ENCODE measurements around the gene TICAM2.

The TICAM2 gene

DNA sequence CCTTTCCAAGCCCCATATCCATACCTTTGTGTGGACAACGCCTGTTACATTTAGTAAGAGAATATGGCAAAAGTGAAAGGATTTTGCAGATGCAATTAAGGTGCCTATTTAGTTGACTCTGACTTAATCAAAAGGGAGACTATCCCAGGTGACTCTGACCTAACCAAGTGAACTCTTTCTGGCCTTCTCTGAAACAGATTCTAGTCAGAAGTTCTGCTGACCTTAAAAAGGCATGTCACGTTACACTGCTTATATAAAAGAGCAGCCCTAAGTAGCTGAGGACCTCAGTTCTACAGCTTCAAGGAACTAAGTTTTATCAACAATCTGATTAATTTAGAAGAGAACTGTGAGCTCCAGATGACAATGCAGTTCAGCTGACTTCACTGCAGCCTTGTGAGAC lies 5.7 kb upstream of the TICAM2 start:
- no peak for DNase-seq (ENCODE audit: low read depth in 2 of 2)

- no peak for DNase-seq (ENCODE audit: low read depth in 2 of 2)
Observed at GRCh38 chr5:115605436-115605835, 3.2 kb upstream of the TICAM2 start.

DNA sequence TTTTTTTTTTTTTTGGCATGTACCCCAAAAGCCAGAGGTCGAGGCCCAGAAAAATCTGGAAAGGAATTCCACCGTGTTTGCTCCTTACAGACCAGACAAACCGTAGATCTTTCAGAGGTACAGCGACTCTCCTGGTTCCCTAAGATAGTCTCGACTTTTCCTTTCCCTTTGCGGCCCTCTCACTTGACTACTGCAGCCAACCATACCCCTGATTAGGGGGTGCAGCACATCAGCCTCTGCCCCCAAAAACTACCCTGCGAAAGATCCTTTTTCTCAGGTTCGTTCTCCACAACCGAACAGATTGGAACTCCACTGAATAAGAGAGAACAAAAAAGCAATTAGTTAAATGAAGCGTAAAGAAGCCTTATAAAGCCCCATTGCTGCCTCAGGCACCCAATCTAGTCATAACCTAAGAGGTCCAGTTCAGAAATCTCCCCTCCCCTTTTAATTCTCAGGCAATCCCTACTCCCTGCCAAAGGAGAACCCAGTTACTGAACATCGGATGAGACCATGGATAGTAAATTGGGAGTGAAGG lies 379 bp upstream of the TICAM2 start:
- DNase-seq (ENCODE audit: low read depth in 2 of 2): no peak

- DNase-seq (ENCODE audit: low read depth in 2 of 2): no peak
Observed at GRCh38 chr5:115600766-115601165, 1.5 kb downstream of the TICAM2 start.

GRCh38 chr5:115599924-115600323 lies 2.4 kb downstream of the TICAM2 start:
- DNase-seq (ENCODE audit: low read depth in 2 of 2): no peak

DNA sequence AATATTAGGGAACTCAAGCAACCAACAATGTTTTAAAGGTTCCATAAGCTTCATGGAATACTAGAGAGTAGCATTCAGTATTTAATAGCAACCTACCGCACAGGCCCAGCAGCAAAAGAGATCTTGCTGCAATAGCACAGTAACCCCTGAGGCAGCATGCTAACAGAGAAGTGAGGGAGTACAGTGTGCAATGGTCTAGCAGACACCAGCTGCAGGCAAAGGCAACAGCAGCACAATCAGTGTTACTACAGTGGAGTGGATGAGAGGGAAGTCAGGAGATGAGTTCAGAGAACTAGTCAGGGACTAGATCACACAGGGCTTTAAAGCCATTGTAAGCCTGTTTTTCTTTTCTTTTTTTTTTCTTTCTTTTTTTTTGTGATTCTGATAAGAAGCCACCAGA lies 2.8 kb downstream of the TICAM2 start:
- DNase-seq (ENCODE audit: low read depth in 2 of 2): no peak

- no peak for DNase-seq (ENCODE audit: low read depth in 2 of 2)
Observed at GRCh38 chr5:115594128-115595047, 7.9 kb downstream of the TICAM2 start.

DNA sequence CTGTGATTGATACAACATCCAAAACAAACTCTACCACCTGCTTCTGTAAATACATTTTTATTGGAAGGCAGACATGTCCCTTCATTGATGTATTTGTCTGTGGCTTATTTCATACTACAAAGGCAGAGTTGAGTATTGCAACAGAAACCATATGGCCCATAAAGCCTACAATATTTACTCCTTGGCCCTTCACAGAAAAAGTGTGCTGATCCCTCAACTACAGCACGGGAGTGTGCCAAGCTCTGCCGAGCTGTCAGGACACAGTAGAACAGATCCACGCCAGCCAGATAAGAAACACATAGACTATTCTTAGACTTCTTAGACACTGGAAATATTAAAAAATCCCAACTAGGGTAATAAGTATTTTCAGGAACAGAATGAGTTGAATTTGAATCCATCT lies 13.2 kb downstream of the TICAM2 start:
- no peak for DNase-seq (ENCODE audit: low read depth in 2 of 2)

- no peak for DNase-seq (ENCODE audit: low read depth in 2 of 2)
Observed at GRCh38 chr5:115588640-115589039, 13.6 kb downstream of the TICAM2 start.

GRCh38 chr5:115586525-115587146 lies 15.6 kb downstream of the TICAM2 start:
- DNase-seq (ENCODE audit: low read depth in 2 of 2): no peak

GRCh38 chr5:115585265-115585664 lies 17.0 kb downstream of the TICAM2 start:
- DNase-seq (ENCODE audit: low read depth in 2 of 2): no peak

DNA sequence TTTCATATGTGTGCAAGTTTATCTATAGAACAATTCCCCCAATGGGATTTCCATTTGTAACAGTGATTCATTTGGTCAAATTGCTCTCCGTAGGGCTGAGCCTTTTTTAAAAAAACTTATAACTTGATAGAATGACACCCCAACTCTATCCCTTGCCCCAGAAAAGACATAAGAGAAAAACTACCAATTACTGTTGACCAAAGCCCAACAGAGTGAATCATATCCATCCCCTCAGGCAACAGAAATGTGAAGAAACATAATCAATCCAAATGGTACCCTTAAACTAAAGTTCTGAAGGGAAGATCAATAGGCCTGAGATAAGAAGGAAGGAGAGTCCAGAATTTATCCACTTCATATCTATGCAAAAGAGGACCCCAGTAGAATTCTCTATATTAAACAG lies 17.8 kb downstream of the TICAM2 start:
- DNase-seq (ENCODE audit: low read depth in 2 of 2): no peak

DNA sequence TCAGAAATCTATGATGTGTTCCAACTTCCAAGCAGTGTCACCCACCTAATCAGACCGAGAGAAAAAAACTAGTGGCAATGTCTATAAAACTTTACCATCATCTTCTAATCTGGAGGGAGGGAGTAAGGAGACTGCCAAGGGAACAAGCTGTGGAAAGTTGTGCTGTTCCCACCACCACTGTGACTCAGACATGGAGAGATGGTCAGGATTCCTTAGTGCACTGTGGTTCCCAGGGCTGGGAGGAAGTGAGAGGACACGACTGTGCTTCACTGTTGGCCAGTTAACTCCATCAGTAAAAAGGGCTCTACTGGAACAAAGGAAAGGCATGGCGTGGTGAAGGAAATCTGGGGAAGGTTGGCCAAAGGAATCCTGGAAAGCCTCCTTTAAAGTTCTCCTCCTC lies 18.8 kb downstream of the TICAM2 start:
- DNase-seq (ENCODE audit: low read depth in 2 of 2): no peak

GRCh38 chr5:115580941-115581340 lies 21.3 kb downstream of the TICAM2 start:
- DNase-seq (ENCODE audit: low read depth in 2 of 2): no peak

GRCh38 chr5:115579747-115580173 lies 22.5 kb downstream of the TICAM2 start:
- DNase-seq (ENCODE audit: low read depth in 2 of 2): no peak

DNA sequence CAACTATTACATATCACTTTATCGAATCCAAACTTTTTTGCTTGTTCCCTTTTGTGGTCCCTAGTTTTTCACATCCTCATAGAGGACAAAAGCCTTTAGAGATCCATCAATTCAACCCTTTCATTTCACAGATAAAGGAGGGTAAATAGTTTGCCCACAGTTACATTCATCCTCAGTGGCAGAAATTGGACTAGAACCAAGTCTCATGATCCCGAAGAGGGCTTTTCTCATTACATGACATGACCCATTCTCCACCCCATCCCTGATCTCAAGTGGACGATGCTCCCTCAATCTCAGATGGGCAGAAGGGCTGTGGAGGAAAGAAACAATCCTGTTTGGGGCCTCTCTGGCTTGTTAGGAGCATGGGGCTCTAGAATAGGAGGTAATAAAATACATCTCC lies 23.1 kb downstream of the TICAM2 start:
- DNase-seq (ENCODE audit: low read depth in 2 of 2): no peak

DNA sequence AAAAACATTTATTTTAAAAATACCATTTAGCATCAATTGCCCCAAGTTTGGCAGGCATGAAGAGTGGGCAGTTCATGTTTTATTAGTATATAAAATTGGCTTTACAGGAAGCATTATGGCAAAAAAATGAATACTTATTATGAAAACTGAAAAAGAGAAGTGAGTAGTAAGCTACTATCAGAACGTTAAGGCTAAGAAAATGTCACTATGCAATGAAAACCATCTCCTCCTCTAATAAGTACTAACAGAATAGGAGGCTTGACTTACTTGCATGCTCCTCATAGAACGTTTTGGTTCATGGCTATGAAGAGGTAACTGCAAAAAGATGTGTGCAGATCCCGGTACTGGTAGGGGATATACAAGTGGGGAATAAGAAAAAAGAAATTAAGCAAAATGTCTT lies 23.6 kb downstream of the TICAM2 start:
- DNase-seq (ENCODE audit: low read depth in 2 of 2): no peak

- no peak for DNase-seq (ENCODE audit: low read depth in 2 of 2)
Observed at GRCh38 chr5:115577741-115578140, 24.5 kb downstream of the TICAM2 start.

- no peak for DNase-seq (ENCODE audit: low read depth in 2 of 2)
Observed at GRCh38 chr5:115577329-115577728, 24.9 kb downstream of the TICAM2 start.

DNA sequence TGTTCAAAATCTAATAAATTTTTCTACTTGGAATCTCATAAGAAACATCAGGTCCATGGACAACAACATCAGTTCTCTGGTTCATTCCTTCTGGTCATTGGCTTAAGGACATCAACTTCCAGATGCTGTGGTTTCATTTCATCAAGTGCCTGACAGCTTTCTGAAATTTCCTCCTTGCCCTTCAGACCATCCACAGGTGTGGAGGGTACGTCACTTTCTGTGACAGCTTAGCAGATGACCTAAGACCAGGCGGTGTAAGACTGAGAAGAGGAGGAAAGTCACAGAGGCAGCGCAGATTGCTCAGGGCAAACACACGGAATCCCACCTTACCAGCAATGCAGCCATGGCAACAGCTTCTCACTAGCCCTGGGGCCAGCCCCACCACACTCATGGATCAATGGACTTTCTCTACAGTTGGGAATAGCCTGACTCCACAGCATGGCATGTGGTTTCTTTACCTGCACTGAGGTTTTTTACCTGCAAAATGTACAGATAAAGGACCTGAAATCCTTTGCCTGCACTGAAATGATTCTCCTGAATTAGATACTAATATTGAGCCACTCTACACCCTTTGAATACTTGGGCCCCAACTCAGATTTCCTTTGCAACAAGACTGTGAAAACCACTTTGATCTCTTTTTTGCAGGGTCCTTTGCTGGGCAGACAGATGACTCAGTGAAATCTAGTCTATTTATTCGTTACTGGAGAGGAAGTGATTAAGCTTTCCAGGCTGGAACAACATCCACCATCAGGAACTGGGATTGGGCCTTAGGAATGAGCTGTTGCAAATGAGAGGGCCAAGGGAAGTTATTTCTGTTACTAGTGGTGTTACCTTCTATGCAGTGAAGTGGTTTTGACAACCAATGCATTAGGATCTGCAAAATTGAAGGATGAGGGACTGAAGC lies 26.9 kb downstream of the TICAM2 start:
- no peak for DNase-seq (ENCODE audit: low read depth in 2 of 2)

- DNase-seq (ENCODE audit: low read depth in 2 of 2): no peak
Observed at GRCh38 chr5:115573133-115573532, 29.1 kb downstream of the TICAM2 start.

DNA sequence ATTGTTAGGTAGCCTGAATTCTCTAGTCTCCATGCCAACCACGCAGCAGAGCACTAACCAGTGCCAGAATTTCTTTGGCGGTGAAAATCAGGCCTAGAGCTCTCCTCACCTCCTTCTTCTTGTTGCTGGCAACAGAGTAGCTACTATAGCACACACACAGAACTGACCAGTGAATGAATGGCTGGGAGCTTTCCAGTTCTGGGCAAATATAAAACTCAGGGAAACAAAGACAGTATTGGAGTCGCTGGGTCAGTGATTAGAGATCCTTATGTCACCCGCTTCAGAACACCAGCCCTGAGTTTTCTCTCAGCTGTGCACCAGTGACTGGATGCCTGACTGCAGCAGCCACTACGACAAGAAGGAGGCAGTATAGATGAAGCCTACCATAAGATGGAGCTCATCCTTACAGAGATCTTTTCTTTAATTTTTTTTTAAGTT lies 30.8 kb downstream of the TICAM2 start:
- DNase-seq (ENCODE audit: low read depth in 2 of 2): no peak

All from stimulated activated CD8-positive, alpha-beta memory T cell treated with anti-CD3 and anti-CD28 coated beads, Interleukin-7, amount 100 ng/mL, for 1 hour (primary cell).